Measurements from ENCODE around the gene BST1.
A peak's percentile ranks its signal among the peaks of the same experiment; 100 is the strongest.

The BST1 gene
- 0 to 0.36 (median 0) reads per million in 4 experiments for total RNA-seq

GRCh38 chr4:15702941-15703403 is at the start of gene BST1:
Gene BST1 (plus strand): TSS chr4:15703065. CDS start chr4:15703145, 80 bp downstream.
- peak; percentile 6 for DNase-seq

- DNase-seq, result no peak
These were observed 49.4 kb upstream of the BST1 start for GRCh38 chr4:15653420-15653819.

- no peak for DNase-seq
These were observed 48.8 kb upstream of the BST1 start for GRCh38 chr4:15653864-15654592.

GRCh38 chr4:15654593-15655222 is 48.2 kb upstream of the BST1 start:
- peak; percentile 24 for DNase-seq

GRCh38 chr4:15655223-15656037 is 47.4 kb upstream of the BST1 start, which contains the start of gene FBXL5:
Gene FBXL5 (minus strand): TSS chr4:15655357. CDS start chr4:15655287, 70 bp downstream.
- DNase-seq, result peak; percentile 75

GRCh38 chr4:15656038-15656470 is 46.8 kb upstream of the BST1 start:
- DNase-seq, result no peak

GRCh38 chr4:15657366-15657765 is 45.5 kb upstream of the BST1 start:
- no peak for DNase-seq

GRCh38 chr4:15658136-15658770 is 44.6 kb upstream of the BST1 start:
- DNase-seq, result no peak

GRCh38 chr4:15658781-15659180 is 44.1 kb upstream of the BST1 start:
- DNase-seq, result no peak

GRCh38 chr4:15659768-15660570 is 42.9 kb upstream of the BST1 start:
- no peak for DNase-seq

- no peak for DNase-seq
These were observed 37.0 kb upstream of the BST1 start for GRCh38 chr4:15665753-15666365.

- no peak for DNase-seq
These were observed 35.9 kb upstream of the BST1 start for GRCh38 chr4:15667006-15667405.

- no peak for DNase-seq
These were observed 34.1 kb upstream of the BST1 start for GRCh38 chr4:15668566-15669435.

GRCh38 chr4:15670576-15670975 is 32.3 kb upstream of the BST1 start:
- DNase-seq, result no peak

GRCh38 chr4:15672101-15672500 is 30.8 kb upstream of the BST1 start:
- no peak for DNase-seq

GRCh38 chr4:15673337-15673736 is 29.5 kb upstream of the BST1 start:
- no peak for DNase-seq

- no peak for DNase-seq
These were observed 28.8 kb upstream of the BST1 start for GRCh38 chr4:15674046-15674445.

- no peak for DNase-seq
These were observed 27.9 kb upstream of the BST1 start for GRCh38 chr4:15674926-15675325.

- DNase-seq, result no peak
These were observed 27.5 kb upstream of the BST1 start for GRCh38 chr4:15675356-15675755.

- DNase-seq, result no peak
These were observed 26.8 kb upstream of the BST1 start for GRCh38 chr4:15676039-15676438.
